ENCODE results near the gene POLD4.

Gene POLD4

GRCh38 chr11:67371911-67372320 lies 18.6 kb upstream of the POLD4 start:
- DNase-seq = no peak

GRCh38 chr11:67371189-67371910 lies 18.0 kb upstream of the POLD4 start:
- no peak for DNase-seq

- DNase-seq = no peak
Measured at GRCh38 chr11:67370351-67371076, 17.2 kb upstream of the POLD4 start.

GRCh38 chr11:67369801-67370284 lies 16.5 kb upstream of the POLD4 start:
- no peak for DNase-seq

GRCh38 chr11:67369275-67369674 lies 15.9 kb upstream of the POLD4 start:
- no peak for DNase-seq

- DNase-seq = no peak
Measured at GRCh38 chr11:67368621-67369020, 15.3 kb upstream of the POLD4 start.

- DNase-seq = no peak
Measured at GRCh38 chr11:67367761-67368227, 14.4 kb upstream of the POLD4 start.

- no peak for DNase-seq
Measured at GRCh38 chr11:67366961-67367760, 13.8 kb upstream of the POLD4 start.

GRCh38 chr11:67366546-67366945 lies 13.2 kb upstream of the POLD4 start:
- DNase-seq = no peak

- DNase-seq = peak in 3 of 58 donors; percentile 18 to 36 (median 20)
Measured at GRCh38 chr11:67365736-67366444, 12.5 kb upstream of the POLD4 start.

GRCh38 chr11:67364783-67365722 lies 11.7 kb upstream of the POLD4 start:
- DNase-seq = no peak

GRCh38 chr11:67364169-67364568 lies 10.8 kb upstream of the POLD4 start:
- DNase-seq = no peak

GRCh38 chr11:67357831-67358670 lies 4.7 kb upstream of the POLD4 start:
- no peak for DNase-seq

GRCh38 chr11:67356864-67357561 lies 3.7 kb upstream of the POLD4 start:
- DNase-seq = peak in 26 of 58 donors; percentile 7 to 54 (median 34)

- no peak for DNase-seq
Measured at GRCh38 chr11:67356387-67356863, 3.1 kb upstream of the POLD4 start.

GRCh38 chr11:67355794-67356386 lies 2.5 kb upstream of the POLD4 start:
- DNase-seq = no peak

GRCh38 chr11:67355023-67355793 lies 1.9 kb upstream of the POLD4 start:
- no peak for DNase-seq

Measured in anterior cingulate cortex (tissue), 58 donors.